Liver (tissue), 9 donors: Measurements from ENCODE around the gene SHBG. TPM values are rescaled to one million over a fixed set of nuclear protein-coding genes. Genes with fewer than 3 reads are reported as not detected.

Experiments
- DNase-seq: peaks from one replicate; pipeline ENCODE4 v3.0.0-alpha.2; 2017; ENCODE audit warnings: low spot score
- H3K27ac ChIP-seq, 2 donors: one replicate each; pipeline ENCODE4 v1.7.0; 2013; ENCODE audit warnings: inconsistent platforms in 2 of 2, low read length in 2 of 2, control low read depth in 1 of 2, low read depth in 1 of 2, mild to moderate bottlenecking in 1 of 2
- H3K27me3 ChIP-seq, 4 donors: one replicate each; pipeline versions ENCODE4 v1.6.1 to v1.7.0; 2013; ENCODE audit warnings: low read length in 3 of 4, inconsistent platforms in 1 of 4, mild to moderate bottlenecking in 1 of 4, moderate library complexity in 1 of 4; ENCODE audit not compliant: control insufficient read depth in 4 of 4, insufficient read depth in 4 of 4
- H3K36me3 ChIP-seq, 4 donors: one replicate each; pipeline versions ENCODE4 v1.6.1 to v1.7.0; 2013; ENCODE audit warnings: low read length in 3 of 4, mild to moderate bottlenecking in 3 of 4, low read depth in 1 of 4, moderate library complexity in 1 of 4; ENCODE audit not compliant: control insufficient read depth in 4 of 4, insufficient read depth in 3 of 4
- H3K4me1 ChIP-seq, 4 donors: one replicate each; pipeline versions ENCODE4 v1.6.1 to v1.7.0; 2013; ENCODE audit warnings: low read length in 3 of 4, mild to moderate bottlenecking in 3 of 4, moderate library complexity in 1 of 4; ENCODE audit not compliant: control insufficient read depth in 4 of 4, insufficient read depth in 4 of 4
- H3K4me3 ChIP-seq, 3 donors: one replicate each; pipeline versions ENCODE4 v1.6.1 to v1.7.0; 2013; ENCODE audit warnings: low read length in 3 of 3, control low read depth in 1 of 3, low read depth in 1 of 3, mild to moderate bottlenecking in 1 of 3
- H3K9ac ChIP-seq, 2 donors: one replicate each; pipeline ENCODE4 v1.7.0; 2013; ENCODE audit warnings: low read length in 2 of 2, mild to moderate bottlenecking in 2 of 2, moderate library complexity in 2 of 2, control low read depth in 1 of 2, low read depth in 1 of 2
- H3K9me3 ChIP-seq, 4 donors: one replicate each; pipeline versions ENCODE4 v1.6.1 to v1.7.0; 2013; ENCODE audit warnings: low read length in 3 of 4; ENCODE audit not compliant: control insufficient read depth in 4 of 4
- EGR1 ChIP-seq, 2 donors: IDR thresholded peaks; 2 replicates each; pipeline ENCODE4 v1.6.1; 2016 to 2018; ENCODE audit warnings: antibody characterized with exemption in 2 of 2, low read depth in 2 of 2
- FOXA1 ChIP-seq: IDR thresholded peaks from 2 replicates; pipeline ENCODE4 v1.6.1; 2016; ENCODE audit warnings: antibody characterized with exemption
- FOXA2 ChIP-seq: IDR thresholded peaks from 2 replicates; pipeline ENCODE4 v1.6.1; 2016; ENCODE audit warnings: antibody characterized with exemption
- GABPA ChIP-seq, 2 donors: IDR thresholded peaks in 1 of 2; conservative IDR thresholded peaks in 1 of 2; 2 replicates each; pipeline ENCODE4 v1.6.1; 2016; ENCODE audit warnings: antibody characterized with exemption in 2 of 2, mild to moderate bottlenecking in 1 of 2, moderate library complexity in 1 of 2
- HNF4A ChIP-seq, 2 donors: conservative IDR thresholded peaks; 2 replicates each; pipeline ENCODE4 v1.6.1; 2016; ENCODE audit warnings: antibody characterized with exemption in 2 of 2, mild to moderate bottlenecking in 2 of 2
- HNF4G ChIP-seq: IDR thresholded peaks from 2 replicates; pipeline ENCODE4 v1.6.1; 2016; ENCODE audit warnings: antibody characterized with exemption
- JUND ChIP-seq, 2 donors: IDR thresholded peaks; 2 replicates each; pipeline ENCODE4 v1.6.1; 2016; ENCODE audit warnings: antibody characterized with exemption in 2 of 2
- NR2F2 ChIP-seq: IDR thresholded peaks from 2 replicates; pipeline ENCODE4 v1.6.1; 2016; ENCODE audit warnings: antibody characterized with exemption
- RAD21 ChIP-seq, 2 donors: IDR thresholded peaks; 2 replicates each; pipeline ENCODE4 v1.6.1; 2016; ENCODE audit warnings: antibody characterized with exemption in 2 of 2, mild to moderate bottlenecking in 2 of 2
- RXRA ChIP-seq, 2 donors: IDR thresholded peaks; 2 replicates each; pipeline ENCODE4 v1.6.1; 2017 to 2018; ENCODE audit warnings: antibody characterized with exemption in 2 of 2, mild to moderate bottlenecking in 1 of 2
- SP1 ChIP-seq: IDR thresholded peaks from 2 replicates; pipeline ENCODE4 v1.6.1; 2018; ENCODE audit warnings: antibody characterized with exemption, mild to moderate bottlenecking
- TAF1 ChIP-seq: conservative IDR thresholded peaks from 2 replicates; pipeline ENCODE4 v1.6.1; 2016; ENCODE audit warnings: antibody characterized with exemption, mild to moderate bottlenecking
- YY1 ChIP-seq: IDR thresholded peaks from 2 replicates; pipeline ENCODE4 v1.6.1; 2016; ENCODE audit warnings: antibody characterized with exemption, mild to moderate bottlenecking
- WGBS: extraction: QIAGEN DNeasy Blood & Tissue Kit; methylation state at CpG from one replicate; pipeline ENCODE4 v1.1.7; 2013; 5-methylcytosine and 5-hydroxymethylcytosine counted together
- polyA plus RNA-seq, 2 donors: library from polyadenylated mRNA; stranded (reverse) in 1 of 2; unstranded in 1 of 2; fragments of 200-250 nt in 1 of 2; fragments of >200 nt in 1 of 2; fragmentation: Nextera tagmentation in 1 of 2; extraction: Ambion mirVana in 1 of 2; gene quantifications; one replicate each; pipeline versions ENCODE4 v1.2.1 to v1.2.3, GENCODE V29; 2013 to 2015
- total RNA-seq, 2 donors: library from RNA; depleted of rRNA; stranded (reverse); fragments of >200 nt; gene quantifications; one replicate each; pipeline ENCODE4 v1.2.3, GENCODE V29; 2014
- TF ChIP-seq, protein P1 (sequence below): fragments of 150-350 bp; IDR thresholded peaks from 2 replicates; pipeline ENCODE4 v1.5.1; 2017; ENCODE audit warnings: improper control_type of control experiment, low read depth, low read length; ENCODE audit not compliant: missing input control
- TF ChIP-seq, protein P2 (sequence below): IDR thresholded peaks from 2 replicates; pipeline ENCODE4 v1.6.1; 2016; ENCODE audit warnings: antibody characterized with exemption, mild to moderate bottlenecking
- TF ChIP-seq, protein P3 (sequence below): IDR thresholded peaks from 2 replicates; pipeline ENCODE4 v1.6.1; 2016; ENCODE audit warnings: antibody characterized with exemption
- TF ChIP-seq, protein P4 (sequence below): IDR thresholded peaks from 2 replicates; pipeline ENCODE4 v1.6.1; 2016; ENCODE audit warnings: antibody characterized with exemption
- TF ChIP-seq, protein P5 (sequence below): IDR thresholded peaks from 2 replicates; pipeline ENCODE4 v1.6.1; 2016; ENCODE audit warnings: antibody characterized with exemption
- donor health status: healthy.
- donor health status: healthy.
- donor health status: healthy.
- donor health status: healthy.
- donor health status: healthy.

Gene SHBG
- total and polyA plus RNA-seq, 4 donors, result 3.5 to 61.6 (median 22.2) TPM

DNA sequence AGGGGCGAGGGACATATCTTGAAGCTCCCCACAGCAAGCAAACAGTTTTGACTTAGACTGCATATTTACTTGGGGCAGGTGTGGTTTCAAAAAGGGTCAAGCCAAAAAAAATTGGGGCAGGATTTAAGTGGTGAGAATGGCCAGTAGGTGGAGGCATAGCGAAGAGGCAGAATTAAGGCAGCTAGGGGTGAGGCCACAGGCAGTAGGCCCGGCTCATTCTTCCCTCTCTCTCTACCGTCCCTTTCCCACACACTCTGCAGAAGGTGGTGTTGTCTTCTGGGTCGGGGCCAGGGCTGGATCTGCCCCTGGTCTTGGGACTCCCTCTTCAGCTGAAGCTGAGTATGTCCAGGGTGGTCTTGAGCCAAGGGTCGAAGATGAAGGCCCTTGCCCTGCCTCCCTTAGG is 2.6 kb downstream of the SHBG start:
- Histone ChIP-seq H3K27ac (peak overlapping the region; percentile 57 to 85), H3K36me3 (no peaks in the 10 kb centered on the region), H3K9ac (no peak overlapping the region), H3K4me1 (peaks cover 15 to 42% (median 35%) of the 10 kb centered on the region in 4 donors), H3K9me3 (no peaks in the 10 kb centered on the region), H3K27me3 (no peaks in the 10 kb centered on the region), H3K4me3 (no peak overlapping the region)
- 41% methylated on average over 6 of the region's 6 CpGs for WGBS
- TF ChIP-seq, protein P1, sequence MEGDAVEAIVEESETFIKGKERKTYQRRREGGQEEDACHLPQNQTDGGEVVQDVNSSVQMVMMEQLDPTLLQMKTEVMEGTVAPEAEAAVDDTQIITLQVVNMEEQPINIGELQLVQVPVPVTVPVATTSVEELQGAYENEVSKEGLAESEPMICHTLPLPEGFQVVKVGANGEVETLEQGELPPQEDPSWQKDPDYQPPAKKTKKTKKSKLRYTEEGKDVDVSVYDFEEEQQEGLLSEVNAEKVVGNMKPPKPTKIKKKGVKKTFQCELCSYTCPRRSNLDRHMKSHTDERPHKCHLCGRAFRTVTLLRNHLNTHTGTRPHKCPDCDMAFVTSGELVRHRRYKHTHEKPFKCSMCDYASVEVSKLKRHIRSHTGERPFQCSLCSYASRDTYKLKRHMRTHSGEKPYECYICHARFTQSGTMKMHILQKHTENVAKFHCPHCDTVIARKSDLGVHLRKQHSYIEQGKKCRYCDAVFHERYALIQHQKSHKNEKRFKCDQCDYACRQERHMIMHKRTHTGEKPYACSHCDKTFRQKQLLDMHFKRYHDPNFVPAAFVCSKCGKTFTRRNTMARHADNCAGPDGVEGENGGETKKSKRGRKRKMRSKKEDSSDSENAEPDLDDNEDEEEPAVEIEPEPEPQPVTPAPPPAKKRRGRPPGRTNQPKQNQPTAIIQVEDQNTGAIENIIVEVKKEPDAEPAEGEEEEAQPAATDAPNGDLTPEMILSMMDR, result peak; percentile 46
- TF ChIP-seq RAD21 (IDR thresholded peaks at IDR 0.05), result peak; percentile 70 to 73
- TF ChIP-seq HNF4A (conservative IDR thresholded peaks at IDR 0.05), result no peak
- TF ChIP-seq TAF1, result no peak
- DNase-seq, result peak; percentile 50

DNA sequence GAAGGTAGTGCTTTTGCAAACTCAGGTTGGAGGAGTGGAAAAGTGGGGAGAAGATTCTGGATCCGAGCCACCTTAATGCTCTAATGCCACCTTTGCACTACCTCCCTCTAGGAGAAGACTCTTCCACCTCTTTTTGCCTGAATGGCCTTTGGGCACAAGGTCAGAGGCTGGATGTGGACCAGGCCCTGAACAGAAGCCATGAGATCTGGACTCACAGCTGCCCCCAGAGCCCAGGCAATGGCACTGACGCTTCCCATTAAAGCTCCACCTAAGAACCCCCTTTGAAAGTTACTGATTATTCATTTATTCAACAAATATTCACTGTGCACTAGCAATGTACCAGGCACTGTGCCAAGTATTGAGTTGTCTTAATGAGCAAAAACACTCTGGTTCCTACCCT is 3.2 kb downstream of the SHBG start:
- no peak for DNase-seq
- 43% methylated on average over 2 of the region's 2 CpGs for WGBS

More for the DNA sequence above, 3.2 kb downstream of the SHBG start:
- Histone ChIP-seq H3K27ac (peak overlapping the region; percentile 1 to 57), H3K27me3 (no peaks in the 10 kb centered on the region), H3K9me3 (no peaks in the 10 kb centered on the region), H3K9ac (no peak overlapping the region), H3K4me3 (no peak overlapping the region), H3K4me1 (peaks cover 15 to 42% (median 35%) of the 10 kb centered on the region in 4 donors), H3K36me3 (no peaks in the 10 kb centered on the region)
- TF ChIP-seq, protein P1, result peak; percentile 29
- TF ChIP-seq, protein P2, sequence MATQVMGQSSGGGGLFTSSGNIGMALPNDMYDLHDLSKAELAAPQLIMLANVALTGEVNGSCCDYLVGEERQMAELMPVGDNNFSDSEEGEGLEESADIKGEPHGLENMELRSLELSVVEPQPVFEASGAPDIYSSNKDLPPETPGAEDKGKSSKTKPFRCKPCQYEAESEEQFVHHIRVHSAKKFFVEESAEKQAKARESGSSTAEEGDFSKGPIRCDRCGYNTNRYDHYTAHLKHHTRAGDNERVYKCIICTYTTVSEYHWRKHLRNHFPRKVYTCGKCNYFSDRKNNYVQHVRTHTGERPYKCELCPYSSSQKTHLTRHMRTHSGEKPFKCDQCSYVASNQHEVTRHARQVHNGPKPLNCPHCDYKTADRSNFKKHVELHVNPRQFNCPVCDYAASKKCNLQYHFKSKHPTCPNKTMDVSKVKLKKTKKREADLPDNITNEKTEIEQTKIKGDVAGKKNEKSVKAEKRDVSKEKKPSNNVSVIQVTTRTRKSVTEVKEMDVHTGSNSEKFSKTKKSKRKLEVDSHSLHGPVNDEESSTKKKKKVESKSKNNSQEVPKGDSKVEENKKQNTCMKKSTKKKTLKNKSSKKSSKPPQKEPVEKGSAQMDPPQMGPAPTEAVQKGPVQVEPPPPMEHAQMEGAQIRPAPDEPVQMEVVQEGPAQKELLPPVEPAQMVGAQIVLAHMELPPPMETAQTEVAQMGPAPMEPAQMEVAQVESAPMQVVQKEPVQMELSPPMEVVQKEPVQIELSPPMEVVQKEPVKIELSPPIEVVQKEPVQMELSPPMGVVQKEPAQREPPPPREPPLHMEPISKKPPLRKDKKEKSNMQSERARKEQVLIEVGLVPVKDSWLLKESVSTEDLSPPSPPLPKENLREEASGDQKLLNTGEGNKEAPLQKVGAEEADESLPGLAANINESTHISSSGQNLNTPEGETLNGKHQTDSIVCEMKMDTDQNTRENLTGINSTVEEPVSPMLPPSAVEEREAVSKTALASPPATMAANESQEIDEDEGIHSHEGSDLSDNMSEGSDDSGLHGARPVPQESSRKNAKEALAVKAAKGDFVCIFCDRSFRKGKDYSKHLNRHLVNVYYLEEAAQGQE, result no peak
- TF ChIP-seq, protein P3, sequence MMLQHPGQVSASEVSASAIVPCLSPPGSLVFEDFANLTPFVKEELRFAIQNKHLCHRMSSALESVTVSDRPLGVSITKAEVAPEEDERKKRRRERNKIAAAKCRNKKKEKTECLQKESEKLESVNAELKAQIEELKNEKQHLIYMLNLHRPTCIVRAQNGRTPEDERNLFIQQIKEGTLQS, result no peak
- TF ChIP-seq RXRA (IDR thresholded peaks at IDR 0.05), result peak; percentile 56 to 68
- no peak for TF ChIP-seq FOXA1
- TF ChIP-seq NR2F2, result peak; percentile 34
- peak in 1 of 2 donors; percentile 56 for TF ChIP-seq RAD21 (IDR thresholded peaks at IDR 0.05)
- TF ChIP-seq JUND (IDR thresholded peaks at IDR 0.05), result no peak
- TF ChIP-seq HNF4G, result peak; percentile 42
- TF ChIP-seq TAF1, result no peak
- TF ChIP-seq GABPA (IDR thresholded peaks at IDR 0.05 in 1 of 2, conservative IDR thresholded peaks at IDR 0.05 in 1 of 2), result no peak
- no peak for TF ChIP-seq EGR1 (IDR thresholded peaks at IDR 0.05; ENCODE audit: low read depth in 2 of 2)
- TF ChIP-seq, protein P4, sequence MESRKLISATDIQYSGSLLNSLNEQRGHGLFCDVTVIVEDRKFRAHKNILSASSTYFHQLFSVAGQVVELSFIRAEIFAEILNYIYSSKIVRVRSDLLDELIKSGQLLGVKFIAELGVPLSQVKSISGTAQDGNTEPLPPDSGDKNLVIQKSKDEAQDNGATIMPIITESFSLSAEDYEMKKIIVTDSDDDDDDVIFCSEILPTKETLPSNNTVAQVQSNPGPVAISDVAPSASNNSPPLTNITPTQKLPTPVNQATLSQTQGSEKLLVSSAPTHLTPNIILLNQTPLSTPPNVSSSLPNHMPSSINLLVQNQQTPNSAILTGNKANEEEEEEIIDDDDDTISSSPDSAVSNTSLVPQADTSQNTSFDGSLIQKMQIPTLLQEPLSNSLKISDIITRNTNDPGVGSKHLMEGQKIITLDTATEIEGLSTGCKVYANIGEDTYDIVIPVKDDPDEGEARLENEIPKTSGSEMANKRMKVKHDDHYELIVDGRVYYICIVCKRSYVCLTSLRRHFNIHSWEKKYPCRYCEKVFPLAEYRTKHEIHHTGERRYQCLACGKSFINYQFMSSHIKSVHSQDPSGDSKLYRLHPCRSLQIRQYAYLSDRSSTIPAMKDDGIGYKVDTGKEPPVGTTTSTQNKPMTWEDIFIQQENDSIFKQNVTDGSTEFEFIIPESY, result no peak
- peak; percentile 81 for TF ChIP-seq HNF4A (conservative IDR thresholded peaks at IDR 0.05)
- TF ChIP-seq, protein P5, sequence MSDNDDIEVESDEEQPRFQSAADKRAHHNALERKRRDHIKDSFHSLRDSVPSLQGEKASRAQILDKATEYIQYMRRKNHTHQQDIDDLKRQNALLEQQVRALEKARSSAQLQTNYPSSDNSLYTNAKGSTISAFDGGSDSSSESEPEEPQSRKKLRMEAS, result no peak
- no peak for TF ChIP-seq FOXA2
- peak; percentile 57 for TF ChIP-seq SP1
- TF ChIP-seq YY1, result peak; percentile 25
